IMR-90 (cell line): ENCODE measurements around the gene ANO1. TPM values are rescaled to one million over a fixed set of nuclear protein-coding genes. Genes with fewer than 3 reads are reported as not detected.

Experiments
- ATAC-seq: fragments of 200-7000 bp; cut with Tn5 transposase; 2 replicates; pipeline ENCODE4 v1.9.1; 2020; ENCODE audit warnings: low read depth, mild to moderate bottlenecking, moderate library complexity
- BruUV-seq: library from RNA; stranded (reverse); fragments of 400-500 nt; replicated peaks from 2 replicates; lab custom pipeline; 2021; lab: Mats Ljungman, UMichigan
- CTCF ChIA-PET: fragments of 300-600 bp; formaldehyde crosslinking; extraction: SDS; loops from one replicate; lab custom pipeline; 2021; ENCODE audit warnings: antibody characterized with exemption; lab: Yijun Ruan, JAX
- POLR2A ChIA-PET: fragments of 300-600 bp; sonication (Branson Sonifier 250); formaldehyde crosslinking; loops from one replicate; lab custom pipeline; 2022; ENCODE audit warnings: antibody characterized with exemption; ENCODE audit not compliant: unreplicated experiment; lab: Charles Lee
- DNase-seq: peaks from one replicate; pipeline ENCODE4 v3.0.0; 2013
- H2AFZ ChIP-seq: replicated peaks from 2 replicates; pipeline ENCODE3; 2013; ENCODE audit warnings: low read length, mild to moderate bottlenecking; ENCODE audit not compliant: poor library complexity
- H2AK5ac ChIP-seq: 2 replicates; pipeline ENCODE4 v1.6.1; 2013; ENCODE audit warnings: low read depth, low read length, inconsistent platforms
- H2AK9ac ChIP-seq: replicated peaks from 2 replicates; pipeline ENCODE3; 2013; ENCODE audit warnings: mild to moderate bottlenecking, low read depth, low read length, moderate library complexity; ENCODE audit not compliant: poor library complexity
- H2BK120ac ChIP-seq: 2 replicates; pipeline ENCODE4 v1.6.1; 2013; ENCODE audit warnings: low read depth, low read length, inconsistent platforms
- H2BK15ac ChIP-seq: 3 replicates; pipeline ENCODE4 v1.6.1; 2013; ENCODE audit warnings: low read depth, low read length, inconsistent platforms
- H2BK20ac ChIP-seq: 2 replicates; pipeline ENCODE4 v1.6.1; 2013; ENCODE audit warnings: low read depth, mild to moderate bottlenecking, inconsistent platforms, low read length, moderate library complexity
- H2BK5ac ChIP-seq: 2 replicates; pipeline ENCODE4 v1.6.1; 2013; ENCODE audit warnings: mild to moderate bottlenecking, low read depth, low read length, inconsistent platforms; ENCODE audit not compliant: poor library complexity, severe bottlenecking
- H3K14ac ChIP-seq: replicated peaks from 2 replicates; pipeline ENCODE4 v1.6.1; 2013; ENCODE audit warnings: low read depth, low read length, inconsistent platforms
- H3K18ac ChIP-seq: 2 replicates; pipeline ENCODE4 v1.6.1; 2013; ENCODE audit warnings: low read depth, low read length, control low read depth
- H3K23ac ChIP-seq: 2 replicates; pipeline ENCODE4 v1.6.1; 2013; ENCODE audit warnings: low read depth, low read length, inconsistent platforms
- H3K27ac ChIP-seq: 2 replicates; pipeline ENCODE4 v1.5.1; 2013; ENCODE audit warnings: mild to moderate bottlenecking, control low read depth, low read length; ENCODE audit not compliant: insufficient read depth
- H3K27me3 ChIP-seq: 2 replicates; pipeline ENCODE4 v1.6.1; 2013; ENCODE audit warnings: low read length; ENCODE audit not compliant: control insufficient read depth, insufficient read depth
- H3K36me3 ChIP-seq: 2 replicates; pipeline ENCODE4 v1.6.1; 2013; ENCODE audit warnings: low read length, mixed read lengths; ENCODE audit not compliant: control insufficient read depth, insufficient read depth
- H3K4ac ChIP-seq: 2 replicates; pipeline ENCODE4 v1.6.1; 2013; ENCODE audit warnings: low read depth, low read length, inconsistent platforms
- H3K4me1 ChIP-seq: 2 replicates; pipeline ENCODE4 v1.6.1; 2013; ENCODE audit warnings: low read length, mixed read lengths; ENCODE audit not compliant: control insufficient read depth, insufficient read depth
- H3K4me2 ChIP-seq: 2 replicates; pipeline ENCODE4 v1.6.1; 2013; ENCODE audit warnings: low read depth, mild to moderate bottlenecking, control low read depth, low read length, moderate library complexity
- H3K4me3 ChIP-seq: 2 replicates; pipeline ENCODE4 v1.5.1; 2013; ENCODE audit warnings: low read depth, mild to moderate bottlenecking, control low read depth, low read length, moderate library complexity; ENCODE audit not compliant: insufficient read depth
- H3K56ac ChIP-seq: 2 replicates; pipeline ENCODE4 v1.6.1; 2013; ENCODE audit warnings: low read length, inconsistent platforms; ENCODE audit not compliant: insufficient read depth; ENCODE audit errors: extremely low read depth
- H3K79me1 ChIP-seq, 2 experiments: 2 replicates each; pipeline ENCODE4 v1.6.1; 2013; ENCODE audit warnings: low read length in 2 of 2, inconsistent platforms in 1 of 2, low read depth in 1 of 2
- H3K9ac ChIP-seq: 2 replicates; pipeline ENCODE4 v1.6.1; 2013; ENCODE audit warnings: low read depth, low read length, control low read depth
- H3K9me1 ChIP-seq: 2 replicates; pipeline ENCODE4 v1.6.1; 2013; ENCODE audit warnings: low read length, inconsistent platforms; ENCODE audit not compliant: insufficient read depth
- H3K9me3 ChIP-seq: 2 replicates; pipeline ENCODE4 v1.6.1; 2013; ENCODE audit warnings: low read length; ENCODE audit not compliant: control insufficient read depth, insufficient read depth
- H4K20me1 ChIP-seq: 2 replicates; pipeline ENCODE4 v1.6.1; 2013; ENCODE audit warnings: low read length, inconsistent platforms; ENCODE audit not compliant: insufficient read depth
- H4K5ac ChIP-seq: 2 replicates; pipeline ENCODE4 v1.6.1; 2013; ENCODE audit warnings: mild to moderate bottlenecking, low read depth, low read length, control low read depth
- H4K8ac ChIP-seq, 2 experiments: 2 replicates each; pipeline ENCODE4 v1.6.1; 2013; ENCODE audit warnings: low read depth in 2 of 2, low read length in 2 of 2, control low read depth in 1 of 2, inconsistent platforms in 1 of 2
- H4K91ac ChIP-seq: 2 replicates; pipeline ENCODE4 v1.6.1; 2013; ENCODE audit warnings: low read depth, low read length, inconsistent platforms; ENCODE audit not compliant: insufficient read depth
- CEBPB ChIP-seq: IDR thresholded peaks from 2 replicates; pipeline ENCODE4 v1.6.1; 2012; ENCODE audit warnings: low read depth, low read length, improper control_type of control experiment
- MAFK ChIP-seq: IDR thresholded peaks from 2 replicates; pipeline ENCODE4 v1.6.1; 2012; ENCODE audit warnings: low read depth, low read length, improper control_type of control experiment
- MAZ ChIP-seq: IDR thresholded peaks from 2 replicates; pipeline ENCODE4 v1.6.1; 2012; ENCODE audit warnings: low read depth, mild to moderate bottlenecking, low read length, improper control_type of control experiment, moderate library complexity, borderline replicate concordance
- MXI1 ChIP-seq: IDR thresholded peaks from 2 replicates; pipeline ENCODE4 v1.6.1; 2012; ENCODE audit warnings: low read depth, mild to moderate bottlenecking, low read length, moderate library complexity, borderline replicate concordance
- NFE2L2 ChIP-seq: fragments of 150-350 bp; IDR thresholded peaks from 2 replicates; pipeline ENCODE4 v1.6.1; 2016; ENCODE audit warnings: low read depth, mild to moderate bottlenecking, low read length
- RFX5 ChIP-seq: IDR thresholded peaks from 2 replicates; pipeline ENCODE4 v1.8.0; 2012; ENCODE audit warnings: low read depth, mild to moderate bottlenecking, low read length, moderate library complexity
- WGBS, 2 experiments: methylation state at CpG; one replicate each; pipeline versions ENCODE4 v1.1.5 to v1.1.7; 2013; ENCODE audit warnings: missing lambda C conversion rate in 2 of 2; ENCODE audit not compliant: insufficient read length in 1 of 2; ENCODE audit errors: extremely low coverage in 2 of 2; 5-methylcytosine and 5-hydroxymethylcytosine counted together
- dilution Hi-C: fragments of 300-500 bp; cut with HindIII; formaldehyde crosslinking; loops from one replicate; pipeline ENCODE4 v1.14.3; 2018; ENCODE audit warnings: low sequenced_read_pairs; ENCODE audit not compliant: unreplicated experiment
- in situ Hi-C: fragments of 300-500 bp; cut with MboI; formaldehyde crosslinking; loops from 3 replicates; pipeline ENCODE4 v1.14.3; 2019; ENCODE audit warnings: low sequenced_read_pairs, inconsistent platforms, mixed read lengths
- intact Hi-C: fragments of 100-400 bp; cut with micrococcal nuclease; formaldehyde crosslinking; loops from 2 replicates; pipeline ENCODE4 v1.10.0; 2022
- polyA plus RNA-seq, 3 experiments: library from polyadenylated mRNA; depleted of rRNA; stranded (reverse); fragments of >200 nt; gene quantifications; 2 replicates each; pipeline ENCODE4 v1.2.3, GENCODE V29; 2012; ENCODE audit warnings: low replicate concordance in 1 of 3
- total RNA-seq: library from RNA; depleted of rRNA; stranded (reverse); fragments of >200 nt; gene quantifications from 2 replicates; pipeline ENCODE4 v1.2.3, GENCODE V29; 2012
- TF ChIP-seq, protein P1 (sequence below): conservative IDR thresholded peaks from 2 replicates; pipeline ENCODE4 v1.5.1; 2012; ENCODE audit warnings: mild to moderate bottlenecking, low read depth, low read length, improper control_type of control experiment
- TF ChIP-seq, protein P2 (sequence below): fragments of 150-350 bp; IDR thresholded peaks from 2 replicates; pipeline ENCODE4 v1.6.1; 2017; ENCODE audit warnings: mild to moderate bottlenecking, antibody characterized with exemption, low read length, low read depth
- TF ChIP-seq, protein P3 (sequence below): fragments of 150-350 bp; IDR thresholded peaks from 2 replicates; pipeline ENCODE4 v1.6.1; 2016; ENCODE audit warnings: low read depth, mild to moderate bottlenecking, low read length, moderate library complexity, borderline replicate concordance

The ANO1 gene
- total and polyA plus RNA-seq, 2 of the 4 experiments (the other 2 are of a cell fraction): 4.1 to 10.7 TPM

DNA sequence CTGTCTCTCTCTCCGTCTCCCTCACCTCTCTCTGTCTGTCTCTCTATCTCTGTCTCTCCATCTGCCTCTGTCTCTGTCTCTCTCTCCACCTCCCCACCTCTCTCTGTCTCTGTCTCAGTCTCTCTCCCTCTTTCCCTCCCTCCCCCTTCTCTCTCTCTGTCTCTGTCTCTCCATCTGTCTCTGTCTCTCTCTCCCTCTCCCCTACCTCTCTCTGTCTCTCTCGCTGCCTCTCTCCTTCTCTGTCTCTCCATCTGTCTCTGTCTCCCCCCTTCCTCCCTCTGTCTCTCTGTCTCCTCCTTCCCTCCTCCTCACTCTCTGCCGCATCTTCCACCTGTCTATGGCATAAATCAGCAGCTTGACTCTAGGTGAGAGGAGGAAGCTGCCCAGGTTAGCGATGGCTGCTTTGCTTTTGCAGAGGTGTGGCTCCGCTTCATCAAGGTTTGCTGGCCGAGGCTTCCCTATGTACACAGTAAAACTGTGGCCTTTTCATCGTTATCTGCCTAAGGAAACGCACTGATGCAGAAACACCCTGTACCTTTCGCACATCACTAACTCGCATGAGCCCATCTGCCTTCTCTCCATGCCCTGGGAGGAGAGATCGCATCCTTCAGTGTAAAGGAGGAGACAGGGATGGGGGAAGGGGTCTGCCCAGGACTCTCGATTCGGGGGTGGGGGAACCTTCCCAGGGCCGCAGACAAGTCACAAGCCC lies 44.5 kb downstream of the ANO1 start:
- Histone ChIP-seq H2AK9ac (no peak overlapping the region), H3K4me2 (no peak overlapping the region), H2BK15ac (no peak overlapping the region), H3K79me1 (peaks cover 0 to 5% of the 10 kb centered on the region in 2 experiments; a peak in 1 of 4 replicates), H2BK5ac (no peak overlapping the region), H4K91ac (no peak overlapping the region), H3K4me1 (peaks cover 6% of the 10 kb centered on the region), H3K23ac (no peak overlapping the region), H4K20me1 (no peaks in the 10 kb centered on the region), H4K8ac (no peak overlapping the region), H3K27ac (no peak overlapping the region), H3K56ac (no peak overlapping the region), H3K4ac (no peak overlapping the region), H2AFZ (no peak overlapping the region), H2BK120ac (no peak overlapping the region), H3K9me1 (0 out of 2 replicates have a peak, but pooled peaks cover 9% of the 10 kb centered on the region), H2BK20ac (no peak overlapping the region), H3K27me3 (no peaks in the 10 kb centered on the region), H4K5ac (no peak overlapping the region), H3K14ac (no peak overlapping the region), H3K36me3 (no peaks in the 10 kb centered on the region), H3K9ac (no peak overlapping the region), H3K18ac (no peak overlapping the region), H3K4me3 (no peak overlapping the region), H3K9me3 (no peaks in the 10 kb centered on the region), H2AK5ac (no peak overlapping the region)
- no peak for ATAC-seq
- dilution Hi-C loops (no loop called here), in situ Hi-C loops (no loop called here), intact Hi-C loops (no loop called here)
- WGBS, 2 experiments: 81% methylated on average over 1 of the region's 14 CpGs; no CpG with 5 or more reads in 1 of the 2 experiments
- TF ChIP-seq, protein P1, sequence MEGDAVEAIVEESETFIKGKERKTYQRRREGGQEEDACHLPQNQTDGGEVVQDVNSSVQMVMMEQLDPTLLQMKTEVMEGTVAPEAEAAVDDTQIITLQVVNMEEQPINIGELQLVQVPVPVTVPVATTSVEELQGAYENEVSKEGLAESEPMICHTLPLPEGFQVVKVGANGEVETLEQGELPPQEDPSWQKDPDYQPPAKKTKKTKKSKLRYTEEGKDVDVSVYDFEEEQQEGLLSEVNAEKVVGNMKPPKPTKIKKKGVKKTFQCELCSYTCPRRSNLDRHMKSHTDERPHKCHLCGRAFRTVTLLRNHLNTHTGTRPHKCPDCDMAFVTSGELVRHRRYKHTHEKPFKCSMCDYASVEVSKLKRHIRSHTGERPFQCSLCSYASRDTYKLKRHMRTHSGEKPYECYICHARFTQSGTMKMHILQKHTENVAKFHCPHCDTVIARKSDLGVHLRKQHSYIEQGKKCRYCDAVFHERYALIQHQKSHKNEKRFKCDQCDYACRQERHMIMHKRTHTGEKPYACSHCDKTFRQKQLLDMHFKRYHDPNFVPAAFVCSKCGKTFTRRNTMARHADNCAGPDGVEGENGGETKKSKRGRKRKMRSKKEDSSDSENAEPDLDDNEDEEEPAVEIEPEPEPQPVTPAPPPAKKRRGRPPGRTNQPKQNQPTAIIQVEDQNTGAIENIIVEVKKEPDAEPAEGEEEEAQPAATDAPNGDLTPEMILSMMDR: no peak
- TF ChIP-seq NFE2L2: no peak
- TF ChIP-seq RFX5: no peak
- TF ChIP-seq MAZ: no peak
- no peak for TF ChIP-seq CEBPB
- TF ChIP-seq, protein P2, sequence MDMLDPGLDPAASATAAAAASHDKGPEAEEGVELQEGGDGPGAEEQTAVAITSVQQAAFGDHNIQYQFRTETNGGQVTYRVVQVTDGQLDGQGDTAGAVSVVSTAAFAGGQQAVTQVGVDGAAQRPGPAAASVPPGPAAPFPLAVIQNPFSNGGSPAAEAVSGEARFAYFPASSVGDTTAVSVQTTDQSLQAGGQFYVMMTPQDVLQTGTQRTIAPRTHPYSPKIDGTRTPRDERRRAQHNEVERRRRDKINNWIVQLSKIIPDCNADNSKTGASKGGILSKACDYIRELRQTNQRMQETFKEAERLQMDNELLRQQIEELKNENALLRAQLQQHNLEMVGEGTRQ: no peak
- no peak for TF ChIP-seq MXI1
- no peak for TF ChIP-seq MAFK
- TF ChIP-seq, protein P3, sequence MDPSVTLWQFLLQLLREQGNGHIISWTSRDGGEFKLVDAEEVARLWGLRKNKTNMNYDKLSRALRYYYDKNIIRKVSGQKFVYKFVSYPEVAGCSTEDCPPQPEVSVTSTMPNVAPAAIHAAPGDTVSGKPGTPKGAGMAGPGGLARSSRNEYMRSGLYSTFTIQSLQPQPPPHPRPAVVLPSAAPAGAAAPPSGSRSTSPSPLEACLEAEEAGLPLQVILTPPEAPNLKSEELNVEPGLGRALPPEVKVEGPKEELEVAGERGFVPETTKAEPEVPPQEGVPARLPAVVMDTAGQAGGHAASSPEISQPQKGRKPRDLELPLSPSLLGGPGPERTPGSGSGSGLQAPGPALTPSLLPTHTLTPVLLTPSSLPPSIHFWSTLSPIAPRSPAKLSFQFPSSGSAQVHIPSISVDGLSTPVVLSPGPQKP: no peak
- ChIA-PET POLR2A (no interaction called here), CTCF (no interaction called here)
- no peak for DNase-seq
- no TSS peak for BruUV-seq
